Measurements from ENCODE around the gene RPL39L. TPM values are rescaled to one million over a fixed set of nuclear protein-coding genes. Genes with fewer than 3 reads are reported as not detected.

RPL39L gene
- total RNA-seq, 2 donors from 2014 or later, result 26.8 to 34.5 TPM

GRCh38 chr3:187122261-187122660 lies 17.0 kb downstream of the RPL39L start:
- 27% methylated on average over 1 of the region's 1 CpG; no CpG with 5 or more reads in 1 of the 2 experiments for WGBS, 2 experiments (ENCODE audit: insufficient coverage in 1 of 2, insufficient read length in 1 of 2)
- Mint-ChIP-seq H3K9me3 (no peaks in the 10 kb centered on the region), H3K4me1 (peaks cover 15% of the 10 kb centered on the region), H3K36me3 (ENCODE audit: low read depth) (peaks cover 7% of the 10 kb centered on the region), H3K4me3 (no peak overlapping the region), H3K27ac (no peak overlapping the region), H3K27me3 (ENCODE audit: insufficient read depth) (no peaks in the 10 kb centered on the region)
- Histone ChIP-seq H3K4me1 (ENCODE audit: control insufficient read depth, insufficient read depth, low read length) (no peaks in the 10 kb centered on the region), H3K9me3 (ENCODE audit: control insufficient read depth, low read length) (no peaks in the 10 kb centered on the region), H3K27me3 (ENCODE audit: control insufficient read depth, insufficient read depth, low read length, poor library complexity, severe bottlenecking) (no peaks in the 10 kb centered on the region), H3K4me3 (ENCODE audit: low read length) (no peak overlapping the region), H3K27ac (ENCODE audit: low read depth, low read length) (no peak overlapping the region), H3K36me3 (ENCODE audit: control insufficient read depth, insufficient read depth, low read length) (no peaks in the 10 kb centered on the region), H3K9ac (ENCODE audit: extremely low read depth, low read length, poor library complexity, severe bottlenecking) (no peak overlapping the region)
- DNase-seq, result no peak
- TF ChIP-seq CTCF (conservative IDR thresholded peaks at IDR 0.05), result no peak

- Histone ChIP-seq H3K27me3 (ENCODE audit: control insufficient read depth, insufficient read depth, low read length, poor library complexity, severe bottlenecking) (no peaks in the 10 kb centered on the region), H3K4me1 (ENCODE audit: control insufficient read depth, insufficient read depth, low read length) (no peaks in the 10 kb centered on the region), H3K9me3 (ENCODE audit: control insufficient read depth, low read length) (no peaks in the 10 kb centered on the region), H3K9ac (ENCODE audit: extremely low read depth, low read length, poor library complexity, severe bottlenecking) (no peak overlapping the region), H3K4me3 (ENCODE audit: low read length) (no peak overlapping the region), H3K27ac (ENCODE audit: low read depth, low read length) (no peak overlapping the region), H3K36me3 (ENCODE audit: control insufficient read depth, insufficient read depth, low read length) (no peaks in the 10 kb centered on the region)
- 85 to 93% methylated on average over 2 of the region's 2 CpGs for WGBS, 2 experiments (ENCODE audit: insufficient coverage in 1 of 2, insufficient read length in 1 of 2)
- Mint-ChIP-seq H3K4me1 (peaks cover 15% of the 10 kb centered on the region), H3K36me3 (ENCODE audit: low read depth) (peaks cover under 1% of the 10 kb centered on the region), H3K4me3 (no peak overlapping the region), H3K9me3 (no peaks in the 10 kb centered on the region), H3K27me3 (ENCODE audit: insufficient read depth) (no peaks in the 10 kb centered on the region), H3K27ac (no peak overlapping the region)
- no peak for TF ChIP-seq CTCF (conservative IDR thresholded peaks at IDR 0.05)
- DNase-seq, result no peak
These were observed 19.0 kb downstream of the RPL39L start for GRCh38 chr3:187120326-187120725.

GRCh38 chr3:187114511-187114910 lies 24.8 kb downstream of the RPL39L start:
- no peak overlapping the region for H3K4me3 ChIP-seq (ENCODE audit: low read length)
- Mint-ChIP-seq H3K4me1 (no peaks in the 10 kb centered on the region), H3K27ac (no peak overlapping the region), H3K9me3 (no peaks in the 10 kb centered on the region), H3K36me3 (ENCODE audit: low read depth) (no peaks in the 10 kb centered on the region), H3K27me3 (ENCODE audit: insufficient read depth) (no peaks in the 10 kb centered on the region), H3K4me3 (no peak overlapping the region)
- 86 to 89% methylated on average over 1 to 2 of the region's 2 CpGs for WGBS, 2 experiments (ENCODE audit: insufficient coverage in 1 of 2, insufficient read length in 1 of 2)
- H3K36me3 ChIP-seq (ENCODE audit: control insufficient read depth, insufficient read depth, low read length), result no peaks in the 10 kb centered on the region
- no peaks in the 10 kb centered on the region for H3K27me3 ChIP-seq (ENCODE audit: control insufficient read depth, insufficient read depth, low read length, poor library complexity, severe bottlenecking)
- H3K9me3 ChIP-seq (ENCODE audit: control insufficient read depth, low read length), result no peaks in the 10 kb centered on the region
- no peak overlapping the region for H3K9ac ChIP-seq (ENCODE audit: extremely low read depth, low read length, poor library complexity, severe bottlenecking)
- no peak for TF ChIP-seq CTCF (conservative IDR thresholded peaks at IDR 0.05)
- H3K4me1 ChIP-seq (ENCODE audit: control insufficient read depth, insufficient read depth, low read length), result no peaks in the 10 kb centered on the region
- H3K27ac ChIP-seq (ENCODE audit: low read depth, low read length), result no peak overlapping the region
- DNase-seq, result no peak

Data from endodermal cell (in vitro differentiated cells).